ENCODE results near the gene IRAG1.

- peak; percentile 88 to 97 for TF ChIP-seq CTCF (conservative IDR thresholded peaks at IDR 0.05; ENCODE audit: low read depth in 2 of 2)
- TF ChIP-seq CREB1 (CRISPR knock-in tag; IDR thresholded peaks at IDR 0.05; ENCODE audit: low read depth), result no peak
- TF ChIP-seq EZH2 (IDR thresholded peaks at IDR 0.05; ENCODE audit: low read depth, unreplicated experiment), result no peak
- no peak for TF ChIP-seq EZH2phosphoT487 (IDR thresholded peaks at IDR 0.05; ENCODE audit: unreplicated experiment)
- TF ChIP-seq ZNF331 (CRISPR knock-in tag; IDR thresholded peaks at IDR 0.05; ENCODE audit: low read depth), result no peak
- TF ChIP-seq POLR2AphosphoS5 (IDR thresholded peaks at IDR 0.05; ENCODE audit: low read depth), result 0 out of 2 replicates have a peak, but pooled peaks have one; percentile 26
- no peak for TF ChIP-seq JUNB (IDR thresholded peaks at IDR 0.05; ENCODE audit: unreplicated experiment)
- no peak for TF ChIP-seq ZNF114 (CRISPR knock-in tag; IDR thresholded peaks at IDR 0.05)
- no peak for TF ChIP-seq REST (IDR thresholded peaks at IDR 0.05; ENCODE audit: unreplicated experiment)
- TF ChIP-seq ZNF462 (CRISPR knock-in tag; IDR thresholded peaks at IDR 0.05), result no peak
- no peak for TF ChIP-seq ETS1 (IDR thresholded peaks at IDR 0.05)
These were observed 42.2 kb upstream of the IRAG1 start for GRCh38 chr11:10735481-10736475.
